Bronchus fibroblast of lung (primary cell): ENCODE data around the gene C11orf52. TPM values are rescaled to one million over a fixed set of nuclear protein-coding genes. Genes with fewer than 3 reads are reported as not detected.

ENCODE experiments used
- total RNA-seq: library from RNA; depleted of rRNA; stranded (reverse); fragments of >200 nt; gene quantifications from 2 replicates; pipeline ENCODE4 v1.2.3, GENCODE V29; 2015

Gene C11orf52, protein sequence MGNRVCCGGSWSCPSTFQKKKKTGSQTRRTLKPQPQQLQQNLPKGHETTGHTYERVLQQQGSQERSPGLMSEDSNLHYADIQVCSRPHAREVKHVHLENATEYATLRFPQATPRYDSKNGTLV
- 0.34 and 0.59 TPM in 2 replicates for total RNA-seq

DNA sequence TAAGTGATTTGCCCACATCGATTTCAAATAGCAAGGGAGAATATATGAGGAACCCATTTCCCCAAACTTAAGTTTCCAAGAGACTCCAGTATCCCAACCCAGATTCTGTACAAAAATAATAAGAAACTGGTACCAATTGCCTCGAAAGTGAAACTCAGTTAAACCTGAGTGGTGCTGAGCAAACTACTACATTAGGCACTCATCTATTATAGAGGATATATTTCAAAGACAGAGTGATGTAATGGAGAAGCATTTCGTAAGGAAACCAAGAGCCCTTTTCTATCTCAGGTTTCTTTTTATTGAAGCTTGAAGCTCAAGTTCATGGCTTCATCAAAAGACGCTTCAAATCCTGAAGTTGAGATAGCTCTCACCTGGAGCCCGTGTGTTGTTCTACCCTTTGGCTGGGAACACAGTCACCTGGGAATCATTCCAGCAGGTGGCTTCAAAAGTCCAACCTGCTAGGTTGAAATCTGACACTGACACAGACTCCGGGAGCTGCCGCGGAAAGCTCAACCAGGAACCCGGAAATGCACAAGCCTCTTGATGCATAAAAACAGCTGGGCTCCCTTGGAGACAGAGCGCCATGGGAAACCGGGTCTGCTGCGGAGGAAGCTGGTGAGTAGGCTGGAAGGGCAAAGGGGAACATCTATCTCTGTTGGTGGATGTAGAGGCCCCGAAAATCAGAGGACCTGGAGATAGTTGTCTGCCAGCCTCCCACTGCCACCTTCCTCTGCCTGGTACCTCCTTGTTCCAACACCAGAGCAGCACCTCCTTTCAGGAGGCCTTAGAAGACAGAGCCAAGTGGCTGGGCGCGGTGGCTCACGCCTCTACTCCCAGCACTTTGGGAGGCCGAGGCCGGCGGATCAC is at the start of gene C11orf52:
Gene C11orf52, plus strand, starts transcription at position 524 of the 867 bp plus-strand sequence. Its CDS starts 60 bp downstream, at position 584.

DNA sequence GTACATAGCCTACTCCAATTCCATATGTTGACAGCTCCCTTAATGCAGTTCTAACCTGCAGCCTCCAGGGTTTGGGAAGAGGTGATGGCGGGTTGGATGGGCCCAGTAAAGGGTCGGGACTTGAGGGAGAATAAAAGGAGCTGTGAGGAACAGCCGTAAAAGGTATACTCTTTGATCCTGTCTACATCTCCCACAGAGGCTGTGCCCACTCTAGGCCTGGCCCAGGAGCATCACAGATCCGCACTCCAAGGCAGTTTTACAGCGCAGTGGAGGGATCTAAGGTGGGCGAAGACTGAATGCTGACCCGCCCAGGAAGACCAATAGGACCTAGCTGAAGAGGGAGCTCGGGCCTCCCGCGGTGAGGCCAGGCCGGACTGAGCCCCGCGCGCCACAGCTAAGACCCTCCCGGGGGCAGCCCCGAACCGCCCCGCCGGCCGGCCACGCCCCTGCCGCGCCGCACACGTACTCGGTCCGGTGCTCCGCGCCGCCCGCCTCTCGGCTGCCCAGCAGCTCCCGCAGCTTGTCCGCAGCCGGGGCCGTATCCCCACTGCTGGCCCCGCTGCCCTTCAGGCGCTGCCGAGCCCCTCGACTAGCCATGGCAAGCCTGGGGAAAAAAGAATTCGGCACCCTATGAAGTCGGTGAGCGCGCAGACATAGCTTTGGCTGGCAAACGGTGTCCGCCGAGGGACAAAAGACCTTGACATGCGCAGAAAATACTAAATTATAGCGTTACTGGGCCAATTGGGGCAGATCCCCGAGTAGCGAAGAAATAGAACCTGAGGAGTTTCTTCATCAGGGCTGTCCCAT is 47.6 kb upstream of the C11orf52 start, which contains the start of gene ALG9:
Gene ALG9, minus strand, starts transcription at position 696 of the 807 bp plus-strand sequence. Its CDS starts 99 bp downstream, at position 597.

DNA sequence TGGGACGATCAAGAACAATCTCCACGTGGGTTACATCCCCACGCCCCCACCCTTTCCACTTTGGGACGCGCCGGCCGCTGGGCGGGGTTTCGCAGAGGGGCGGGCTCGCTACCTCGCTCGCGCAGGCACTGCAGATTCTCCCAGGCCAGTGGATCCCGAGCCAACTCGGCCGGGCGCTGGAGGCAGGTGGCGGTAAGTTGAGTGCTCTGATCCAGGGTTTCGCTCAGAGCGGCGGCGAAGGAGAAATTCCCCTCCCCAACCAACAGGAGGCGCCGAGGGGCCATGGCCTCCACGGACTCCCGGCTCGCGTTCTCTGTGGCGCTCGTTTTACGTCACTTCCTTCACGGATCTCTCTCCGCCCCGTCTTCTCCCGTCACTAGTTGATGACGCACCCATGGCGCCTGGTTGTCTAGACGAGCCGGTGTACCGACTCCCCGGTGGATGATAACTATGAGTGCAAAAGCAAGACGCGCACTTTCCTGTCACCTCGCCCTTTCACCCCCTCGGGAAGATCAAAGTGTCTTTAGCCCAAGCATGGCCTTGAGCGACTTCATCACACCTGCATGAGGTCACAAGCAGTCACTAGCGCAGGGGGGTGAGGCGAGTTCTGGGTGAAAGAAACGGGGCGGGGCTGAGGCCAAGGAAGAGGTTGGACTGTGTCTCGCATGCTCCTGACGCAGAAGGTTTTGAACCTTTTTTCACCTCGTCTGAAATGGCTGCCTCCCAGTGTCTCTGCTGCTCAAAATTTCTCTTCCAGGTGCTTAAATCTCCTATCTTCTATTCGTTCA is 39.7 kb upstream of the C11orf52 start, which contains the start of the genes CFAP68 and FDXACB1:
Gene CFAP68, plus strand, starts transcription at position 693 of the 788 bp plus-strand sequence. Its CDS starts 20 bp downstream, at position 713.
Gene FDXACB1, minus strand, starts transcription at position 317 of the 788 bp plus-strand sequence. Its CDS starts 33 bp downstream, at position 284.

DNA sequence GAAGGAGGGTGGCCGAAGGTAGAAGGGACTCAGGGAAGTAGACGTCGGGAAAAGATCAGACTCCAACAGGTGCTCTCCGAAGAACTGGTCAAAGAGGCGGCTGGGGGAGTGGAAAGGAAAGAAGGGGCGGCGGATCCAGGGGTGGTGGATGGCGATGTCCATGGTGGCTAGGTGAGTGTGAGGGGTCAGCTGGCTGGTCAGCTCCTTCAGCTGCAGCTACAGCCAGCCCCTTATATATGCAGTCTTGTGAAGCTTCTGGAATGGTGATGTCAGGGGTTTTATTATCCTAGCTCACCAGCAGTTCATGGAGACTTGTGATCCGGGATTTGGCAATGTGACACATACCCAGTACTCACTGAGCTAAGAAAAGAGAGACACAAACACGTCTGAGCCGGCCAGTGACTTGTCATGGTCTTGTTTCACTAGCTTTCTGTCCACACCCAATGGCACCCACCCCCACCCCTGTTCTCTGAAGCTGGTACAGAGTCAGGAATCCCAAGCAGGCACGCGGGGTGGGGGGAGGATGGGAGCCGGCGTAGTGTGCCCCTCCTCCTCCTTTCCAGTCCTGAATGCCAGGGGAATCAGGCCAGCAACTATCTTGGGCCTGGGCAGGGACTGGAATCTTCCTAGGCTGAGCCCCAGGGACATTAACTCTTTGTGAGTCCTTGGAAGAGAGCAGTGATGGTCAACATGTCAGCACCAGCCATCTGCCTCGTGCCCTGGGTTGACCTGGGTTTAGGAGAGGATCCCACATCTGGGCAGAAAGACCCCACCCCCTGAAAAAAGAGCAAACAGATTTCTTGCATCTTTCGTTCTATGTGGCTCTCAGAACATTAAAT is 6.9 kb upstream of the C11orf52 start, which contains the start of gene CRYAB:
Gene CRYAB, minus strand, starts transcription at position 208 of the 839 bp plus-strand sequence. Its CDS starts 46 bp downstream, at position 162.

DNA sequence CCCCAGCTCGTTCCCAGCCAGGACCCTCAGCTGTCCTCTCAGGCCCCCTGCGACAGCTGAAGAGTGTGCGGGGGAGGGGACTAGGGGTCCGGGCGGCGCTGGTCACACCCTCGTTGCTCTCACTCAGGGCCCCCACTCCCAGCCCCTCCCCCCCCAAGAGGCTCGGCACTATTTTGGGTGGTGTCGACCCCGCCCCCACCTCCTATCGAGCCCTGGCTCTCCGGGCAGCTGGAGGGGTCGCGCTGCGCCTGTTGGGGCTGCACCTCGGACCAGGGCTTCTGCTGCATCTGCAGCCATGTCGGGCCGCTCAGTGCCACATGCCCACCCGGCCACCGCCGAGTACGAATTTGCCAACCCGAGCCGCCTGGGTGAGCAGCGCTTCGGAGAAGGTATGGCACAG is 6.2 kb upstream of the C11orf52 start, which contains the start of gene HSPB2:
Gene HSPB2, plus strand, starts transcription at position 200 of the 400 bp plus-strand sequence. Its CDS starts 96 bp downstream, at position 296.

Other genes with a start within 250 kb of the C11orf52 start
- gene PPP2R1B, start 152.5 kb upstream of the C11orf52 start, total RNA-seq = 37.0 and 39.8 TPM in 2 replicates
- 29.9 and 38.9 TPM in 2 replicates for gene ALG9, start 47.3 kb upstream of the C11orf52 start, total RNA-seq
- gene FDXACB1, start 39.7 kb upstream of the C11orf52 start, total RNA-seq = 2.9 and 3.4 TPM in 2 replicates
- 18.5 and 23.9 TPM in 2 replicates for gene CFAP68, start 39.4 kb upstream of the C11orf52 start, total RNA-seq
- gene CRYAB, start 7.1 kb upstream of the C11orf52 start, total RNA-seq = 13.4 and 20.0 TPM in 2 replicates
- 0.59 TPM in 1 of 2 replicates, not detected in the other for gene HSPB2, start 6.2 kb upstream of the C11orf52 start, total RNA-seq
- gene DIXDC1, start 18.4 kb downstream of the C11orf52 start, total RNA-seq = 8.1 and 8.6 TPM in 2 replicates
- 38.2 and 43.4 TPM in 2 replicates for gene DLAT, start 106.5 kb downstream of the C11orf52 start, total RNA-seq
- gene PIH1D2, start 155.1 kb downstream of the C11orf52 start, total RNA-seq = 1.3 and 1.8 TPM in 2 replicates
- 9.4 and 11.1 TPM in 2 replicates for gene NKAPD1, start 155.4 kb downstream of the C11orf52 start, total RNA-seq
- 42.0 and 48.6 TPM in 2 replicates for gene TIMM8B, start 167.8 kb downstream of the C11orf52 start, total RNA-seq
- gene SDHD, start 168.0 kb downstream of the C11orf52 start, total RNA-seq = 71.8 and 71.9 TPM in 2 replicates
- gene IL18, start 245.2 kb downstream of the C11orf52 start, total RNA-seq = 0.34 and 0.59 TPM in 2 replicates
- gene TEX12, start 248.5 kb downstream of the C11orf52 start, total RNA-seq = not detected in 2 replicates